ENCODE data around the gene LRP2BP. TPM values are rescaled to one million over a fixed set of nuclear protein-coding genes. Genes with fewer than 3 reads are reported as not detected.

LRP2BP gene
- total and polyA plus RNA-seq, 4 donors, result 0.09 to 0.64 (median 0.20) TPM

GRCh38 chr4:185343726-185344581, 51.8 kb downstream of the LRP2BP start:
- Histone ChIP-seq H3K9ac (ENCODE audit: low read depth in 1 of 2, low read length in 2 of 2) (no peak overlapping the region), H3K27ac (ENCODE audit: low read depth in 1 of 2, low read length in 2 of 2) (no peak overlapping the region), H3K4me3 (ENCODE audit: low read depth in 1 of 3, low read length in 3 of 3) (no peak overlapping the region), H3K4me1 (ENCODE audit: control insufficient read depth in 4 of 4, insufficient read depth in 4 of 4, low read length in 3 of 4) (no peaks in the 10 kb centered on the region), H3K9me3 (ENCODE audit: control insufficient read depth in 4 of 4, low read length in 3 of 4) (no peaks in the 10 kb centered on the region), H3K36me3 (ENCODE audit: control insufficient read depth in 4 of 4, insufficient read depth in 3 of 4, low read depth in 1 of 4, low read length in 3 of 4) (peaks cover 0 to 13% (median 6%) of the 10 kb centered on the region in 4 donors), H3K27me3 (ENCODE audit: control insufficient read depth in 4 of 4, insufficient read depth in 4 of 4, low read length in 3 of 4) (no peaks in the 10 kb centered on the region)
- DNase-seq (ENCODE audit: low spot score), result no peak
- WGBS, result 89% methylated on average over 15 of the region's 15 CpGs
- no peak for TF ChIP-seq FOXA1 (IDR thresholded peaks at IDR 0.05)
- no peak for TF ChIP-seq SP1 (IDR thresholded peaks at IDR 0.05)
- no peak for TF ChIP-seq RXRA (IDR thresholded peaks at IDR 0.05)
- TF ChIP-seq TAF1 (conservative IDR thresholded peaks at IDR 0.05), result no peak
- no peak for TF ChIP-seq ATF3 (IDR thresholded peaks at IDR 0.05)
- no peak for TF ChIP-seq HNF4G (IDR thresholded peaks at IDR 0.05)

GRCh38 chr4:185341841-185342240, 53.9 kb downstream of the LRP2BP start:
- H3K9me3 ChIP-seq (ENCODE audit: control insufficient read depth in 4 of 4, low read length in 3 of 4), result no peaks in the 10 kb centered on the region
- no peak for TF ChIP-seq RXRA (IDR thresholded peaks at IDR 0.05)
- TF ChIP-seq FOXA2 (IDR thresholded peaks at IDR 0.05), result no peak
- TF ChIP-seq JUND (IDR thresholded peaks at IDR 0.05), result no peak
- TF ChIP-seq NR2F2 (IDR thresholded peaks at IDR 0.05), result no peak
- TF ChIP-seq ATF3 (IDR thresholded peaks at IDR 0.05), result no peak
- no peak for TF ChIP-seq YY1 (IDR thresholded peaks at IDR 0.05)
- TF ChIP-seq SP1 (IDR thresholded peaks at IDR 0.05), result no peak
- no peak for TF ChIP-seq REST (IDR thresholded peaks at IDR 0.05)
- no peak for TF ChIP-seq GABPA (IDR thresholded peaks at IDR 0.05 in 1 of 2, conservative IDR thresholded peaks at IDR 0.05 in 1 of 2)
- TF ChIP-seq HNF4A (conservative IDR thresholded peaks at IDR 0.05), result no peak
- no peak for TF ChIP-seq FOXA1 (IDR thresholded peaks at IDR 0.05)
- TF ChIP-seq ZBTB33 (IDR thresholded peaks at IDR 0.05), result no peak
- TF ChIP-seq EGR1 (IDR thresholded peaks at IDR 0.05; ENCODE audit: low read depth in 2 of 2), result no peak
- TF ChIP-seq MAX (IDR thresholded peaks at IDR 0.05), result no peak
- no peak for TF ChIP-seq HNF4G (IDR thresholded peaks at IDR 0.05)
- TF ChIP-seq CTCF (IDR thresholded peaks at IDR 0.05; ENCODE audit: low read depth, low read length, missing input control), result no peak
- no peak for TF ChIP-seq RAD21 (IDR thresholded peaks at IDR 0.05)
- TF ChIP-seq TAF1 (conservative IDR thresholded peaks at IDR 0.05), result no peak
- DNase-seq (ENCODE audit: low spot score), result no peak
- no peak overlapping the region for H3K4me3 ChIP-seq (ENCODE audit: low read depth in 1 of 3, low read length in 3 of 3)
- H3K4me1 ChIP-seq (ENCODE audit: control insufficient read depth in 4 of 4, insufficient read depth in 4 of 4, low read length in 3 of 4), result no peaks in the 10 kb centered on the region
- WGBS, result 93% methylated on average over 6 of the region's 6 CpGs
- no peak overlapping the region for H3K9ac ChIP-seq (ENCODE audit: low read depth in 1 of 2, low read length in 2 of 2)
- no peaks in the 10 kb centered on the region for H3K27me3 ChIP-seq (ENCODE audit: control insufficient read depth in 4 of 4, insufficient read depth in 4 of 4, low read length in 3 of 4)
- no peak overlapping the region for H3K27ac ChIP-seq (ENCODE audit: low read depth in 1 of 2, low read length in 2 of 2)
- H3K36me3 ChIP-seq (ENCODE audit: control insufficient read depth in 4 of 4, insufficient read depth in 3 of 4, low read depth in 1 of 4, low read length in 3 of 4), result peaks cover 0 to 10% (median 5%) of the 10 kb centered on the region in 4 donors

All from liver (tissue), 9 donors.